ENCODE results near the gene RAB44.
"Not testable (repeated sequence)": the region's sequence is repeated elsewhere in the genome, so short reads cannot be mapped to it uniquely, and the experiment has no call there.

Gene RAB44

DNA sequence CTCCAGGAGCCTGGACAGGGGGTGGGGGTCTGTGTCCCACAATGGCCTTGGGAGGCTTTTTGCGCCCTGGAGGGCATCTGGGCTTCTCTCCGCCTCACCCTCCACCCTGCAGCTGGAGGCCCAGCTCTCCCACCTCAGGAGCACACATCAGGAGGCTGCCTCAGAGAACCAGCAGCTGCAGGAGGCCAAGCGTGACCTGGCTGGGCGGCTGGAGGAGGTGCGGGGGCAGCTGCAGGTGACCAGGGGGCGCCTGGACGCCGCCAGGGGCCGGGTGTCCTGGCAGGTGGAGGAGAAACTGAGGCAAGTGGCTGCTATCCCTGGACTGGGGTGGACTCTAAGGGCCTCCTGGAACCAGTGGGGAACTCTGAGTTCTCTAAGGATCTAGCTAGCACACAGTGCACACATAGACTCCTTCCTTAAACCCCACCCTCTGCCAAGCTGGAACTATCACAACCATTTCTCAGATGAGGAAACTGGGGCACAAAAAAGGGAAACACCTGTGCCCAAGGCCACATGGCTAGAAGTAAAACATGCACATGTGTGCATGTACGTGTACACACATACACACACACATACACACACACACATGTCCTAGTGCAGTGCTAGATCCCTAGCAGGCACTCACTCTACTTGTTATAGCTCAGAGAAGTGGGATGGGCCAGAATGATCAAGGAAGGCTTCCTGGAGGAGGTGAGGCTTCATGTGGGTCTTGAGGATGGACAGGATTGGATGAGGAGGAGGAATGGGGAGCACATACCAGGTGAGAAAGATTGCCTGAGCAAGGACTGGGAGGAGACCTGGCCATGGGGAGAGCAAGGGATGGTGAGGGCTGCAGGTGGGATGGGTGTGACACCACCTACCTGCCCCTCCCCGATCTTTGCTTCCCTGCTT, 22.9 kb downstream of the RAB44 start:
- Histone ChIP-seq H3K9me3 (ENCODE audit: control insufficient read depth, insufficient read depth, low read length) (no peaks in the 10 kb centered on the region), H3K4me1 (ENCODE audit: insufficient read depth, low read length) (peaks cover 4% of the 10 kb centered on the region; the same call in 1 of the 2 replicates), H3K36me3 (ENCODE audit: insufficient read depth, low read length) (no peaks in the 10 kb centered on the region), H3K9ac (ENCODE audit: low read depth, low read length) (no peak overlapping the region)

GRCh38 chr6:36721369-36722140, 23.9 kb downstream of the RAB44 start:
- Histone ChIP-seq H3K9me3 (ENCODE audit: control insufficient read depth, insufficient read depth, low read length) (no peaks in the 10 kb centered on the region), H3K9ac (ENCODE audit: low read depth, low read length) (no peak overlapping the region), H3K36me3 (ENCODE audit: insufficient read depth, low read length) (no peaks in the 10 kb centered on the region), H3K4me1 (ENCODE audit: insufficient read depth, low read length) (no peaks in the 10 kb centered on the region)

DNA sequence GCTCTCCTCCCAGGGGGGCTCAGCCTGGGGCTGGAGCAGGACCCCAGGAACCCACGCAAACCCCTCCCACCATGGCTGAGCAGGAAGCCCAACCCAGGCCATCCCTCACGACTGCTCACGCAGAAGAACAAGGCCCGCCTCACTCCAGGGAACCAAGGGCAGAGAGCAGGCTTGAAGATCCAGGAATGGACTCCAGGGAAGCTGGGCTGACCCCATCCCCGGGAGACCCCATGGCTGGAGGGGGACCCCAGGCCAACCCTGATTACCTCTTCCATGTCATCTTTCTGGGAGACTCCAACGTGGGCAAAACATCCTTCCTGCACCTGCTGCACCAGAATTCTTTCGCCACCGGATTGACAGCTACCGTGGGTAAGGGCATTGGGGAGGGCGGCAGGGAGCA, 24.7 kb downstream of the RAB44 start:
- Histone ChIP-seq H3K4me1 (ENCODE audit: insufficient read depth, low read length) (no peaks in the 10 kb centered on the region), H3K9me3 (ENCODE audit: control insufficient read depth, insufficient read depth, low read length) (no peaks in the 10 kb centered on the region), H3K9ac (ENCODE audit: low read depth, low read length) (no peak overlapping the region), H3K36me3 (ENCODE audit: insufficient read depth, low read length) (no peaks in the 10 kb centered on the region)

DNA sequence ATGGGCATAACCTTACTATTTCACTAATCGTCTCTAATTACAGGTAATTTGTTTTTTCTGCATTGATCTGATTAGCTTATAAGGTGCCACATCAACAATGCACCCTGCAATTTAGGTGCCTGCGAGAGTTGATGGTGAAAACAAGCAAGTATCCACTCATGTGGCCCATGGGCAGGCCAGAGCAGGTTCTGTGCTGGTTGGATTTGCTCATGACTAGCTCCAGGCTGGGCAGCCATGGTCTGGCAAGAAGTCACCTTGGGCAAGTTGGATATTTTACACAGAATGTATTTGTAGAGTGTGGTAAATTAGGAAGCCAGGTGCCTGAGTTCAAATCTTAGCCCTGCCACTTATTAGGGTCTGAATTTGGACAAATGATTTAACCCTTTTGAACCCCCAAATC, 25.3 kb downstream of the RAB44 start:
- Histone ChIP-seq H3K36me3 (ENCODE audit: insufficient read depth, low read length) (no peaks in the 10 kb centered on the region), H3K9me3 (ENCODE audit: control insufficient read depth, insufficient read depth, low read length) (no peaks in the 10 kb centered on the region), H3K9ac (ENCODE audit: low read depth, low read length) (no peak overlapping the region), H3K4me1 (ENCODE audit: insufficient read depth, low read length) (no peaks in the 10 kb centered on the region)

DNA sequence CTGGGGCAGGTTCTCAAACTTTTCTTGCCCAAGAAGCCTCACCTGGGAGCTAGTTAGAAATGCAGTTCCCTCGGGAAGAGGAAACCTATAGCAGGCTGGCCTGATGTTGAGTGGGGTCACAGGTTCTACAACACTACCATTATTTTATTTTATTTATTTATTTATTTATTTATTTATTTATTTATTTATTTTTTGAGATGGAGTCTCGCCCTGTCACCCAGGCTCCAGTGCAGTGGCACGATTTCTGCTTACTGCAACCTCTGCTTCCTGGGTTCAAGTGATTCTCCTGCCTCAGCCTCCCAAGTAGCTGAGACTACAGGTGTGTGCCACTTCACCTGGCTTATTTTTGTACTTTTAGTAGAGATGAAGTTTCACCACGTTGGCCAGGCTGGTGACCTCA, 26.4 kb downstream of the RAB44 start:
- H3K9me3 ChIP-seq (ENCODE audit: control insufficient read depth, insufficient read depth, low read length); H3K9ac ChIP-seq (ENCODE audit: low read depth, low read length); H3K36me3 ChIP-seq (ENCODE audit: insufficient read depth, low read length); H3K4me1 ChIP-seq (ENCODE audit: insufficient read depth, low read length): not testable (repeated sequence)

DNA sequence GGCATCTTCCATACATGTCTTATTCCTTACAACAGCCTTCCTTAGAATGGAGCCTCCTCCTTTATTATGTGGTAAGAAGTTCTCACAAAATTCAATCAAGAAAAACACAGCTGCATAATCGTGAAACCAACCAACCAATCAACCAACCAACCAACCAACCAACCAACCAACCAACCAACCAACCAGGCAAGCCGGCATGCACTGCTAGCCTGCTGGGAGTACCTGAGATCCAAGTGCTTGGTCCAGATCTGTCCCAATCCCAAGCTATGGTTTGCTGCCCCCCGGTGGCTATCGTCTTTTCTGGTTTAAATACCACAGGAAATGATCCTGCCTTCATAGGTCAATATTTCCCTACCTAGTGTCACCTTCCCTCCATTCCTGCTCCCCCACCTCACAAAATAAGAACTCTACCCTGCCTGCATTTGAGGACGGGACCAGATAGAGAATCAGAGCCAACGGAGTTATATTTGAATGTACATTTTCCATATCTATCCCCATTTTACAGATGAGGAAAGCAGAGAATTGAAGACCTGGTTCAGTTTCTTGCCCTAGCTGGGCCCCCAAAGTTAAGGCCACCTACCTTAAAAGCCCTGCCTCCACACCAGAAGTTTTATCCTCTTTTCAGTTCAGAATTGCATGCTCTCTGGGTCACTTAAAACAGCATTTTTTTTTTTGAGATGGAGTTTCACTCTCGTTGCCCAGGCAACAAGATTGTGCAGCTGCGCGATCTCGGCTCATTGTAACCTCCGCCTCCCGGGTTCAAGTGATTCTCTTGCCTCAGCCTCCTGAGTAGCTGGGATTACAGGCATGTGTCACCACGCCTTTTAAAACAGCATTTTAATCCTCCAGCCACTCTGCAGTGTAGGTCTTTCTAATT, 27.1 kb downstream of the RAB44 start:
- Histone ChIP-seq H3K9me3 (ENCODE audit: control insufficient read depth, insufficient read depth, low read length) (no peaks in the 10 kb centered on the region), H3K4me1 (ENCODE audit: insufficient read depth, low read length) (no peaks in the 10 kb centered on the region), H3K9ac (ENCODE audit: low read depth, low read length) (no peak overlapping the region), H3K36me3 (ENCODE audit: insufficient read depth, low read length) (no peaks in the 10 kb centered on the region)

DNA sequence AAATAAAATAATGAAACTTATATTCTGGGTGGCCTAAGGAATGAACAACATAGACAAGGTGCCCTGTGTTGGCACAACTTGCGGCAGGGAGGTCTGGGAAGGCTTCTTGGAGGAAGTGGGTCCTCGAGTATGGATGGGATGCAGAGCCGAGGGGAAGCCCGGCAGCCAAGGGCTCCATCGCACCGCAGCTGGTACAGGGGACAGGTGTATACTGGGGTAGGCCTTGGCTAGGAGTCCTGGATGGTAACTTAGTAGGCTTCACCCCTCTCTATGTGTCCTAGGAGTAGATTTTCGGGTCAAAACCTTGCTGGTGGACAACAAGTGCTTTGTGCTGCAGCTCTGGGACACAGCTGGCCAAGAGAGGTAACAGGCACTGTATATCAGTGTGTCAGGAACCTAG, 28.0 kb downstream of the RAB44 start:
- H3K4me1 ChIP-seq (ENCODE audit: insufficient read depth, low read length): no peaks in the 10 kb centered on the region
- no peaks in the 10 kb centered on the region for H3K36me3 ChIP-seq (ENCODE audit: insufficient read depth, low read length)
- H3K9ac ChIP-seq (ENCODE audit: low read depth, low read length): no peak overlapping the region
- no peaks in the 10 kb centered on the region for H3K9me3 ChIP-seq (ENCODE audit: control insufficient read depth, insufficient read depth, low read length)

- H3K4me1 ChIP-seq (ENCODE audit: insufficient read depth, low read length): peaks cover 7% of the 10 kb centered on the region
Measured at GRCh38 chr6:36727505-36728021, 29.9 kb downstream of the RAB44 start.

GRCh38 chr6:36728289-36729160, 30.9 kb downstream of the RAB44 start:
- Histone ChIP-seq H3K36me3 (ENCODE audit: insufficient read depth, low read length) (no peaks in the 10 kb centered on the region), H3K9ac (ENCODE audit: low read depth, low read length) (no peak overlapping the region), H3K4me1 (ENCODE audit: insufficient read depth, low read length) (peaks cover 7% of the 10 kb centered on the region), H3K9me3 (ENCODE audit: control insufficient read depth, insufficient read depth, low read length) (no peaks in the 10 kb centered on the region)

More at GRCh38 chr6:36727505-36728021, 29.9 kb downstream of the RAB44 start:
- Histone ChIP-seq H3K9me3 (ENCODE audit: control insufficient read depth, insufficient read depth, low read length) (no peaks in the 10 kb centered on the region), H3K9ac (ENCODE audit: low read depth, low read length) (no peak overlapping the region), H3K36me3 (ENCODE audit: insufficient read depth, low read length) (no peaks in the 10 kb centered on the region)

- peaks cover 7% of the 10 kb centered on the region for H3K4me1 ChIP-seq (ENCODE audit: insufficient read depth, low read length)
- H3K36me3 ChIP-seq (ENCODE audit: insufficient read depth, low read length): no peaks in the 10 kb centered on the region
- H3K9ac ChIP-seq (ENCODE audit: low read depth, low read length): no peak overlapping the region
- H3K9me3 ChIP-seq (ENCODE audit: control insufficient read depth, insufficient read depth, low read length): no peaks in the 10 kb centered on the region
Measured at GRCh38 chr6:36729161-36729524, 31.5 kb downstream of the RAB44 start.

- Histone ChIP-seq H3K9ac (ENCODE audit: low read depth, low read length) (no peak overlapping the region), H3K4me1 (ENCODE audit: insufficient read depth, low read length) (peaks cover 19% of the 10 kb centered on the region), H3K9me3 (ENCODE audit: control insufficient read depth, insufficient read depth, low read length) (no peaks in the 10 kb centered on the region), H3K36me3 (ENCODE audit: insufficient read depth, low read length) (no peaks in the 10 kb centered on the region)
Measured at GRCh38 chr6:36730424-36731380, 33.1 kb downstream of the RAB44 start.

- H3K9ac ChIP-seq (ENCODE audit: low read depth, low read length): no peak overlapping the region
- H3K4me1 ChIP-seq (ENCODE audit: insufficient read depth, low read length): peaks cover 22% of the 10 kb centered on the region
- no peaks in the 10 kb centered on the region for H3K36me3 ChIP-seq (ENCODE audit: insufficient read depth, low read length)
- no peaks in the 10 kb centered on the region for H3K9me3 ChIP-seq (ENCODE audit: control insufficient read depth, insufficient read depth, low read length)
Measured at GRCh38 chr6:36731622-36732310, 34.1 kb downstream of the RAB44 start.
